Measurements from ENCODE around the gene CYREN.

The CYREN gene

GRCh38 chr7:135197343-135197742, 26.8 kb upstream of the CYREN start:
- H3K4me3 ChIP-seq (ENCODE audit: low read length) = no peak overlapping the region
- no peak for TF ChIP-seq CTCF (IDR thresholded peaks at IDR 0.05; ENCODE audit: insufficient read depth, low read depth, low read length, missing control alignments)
- DNase-seq (ENCODE audit: low read depth) = no peak

DNA sequence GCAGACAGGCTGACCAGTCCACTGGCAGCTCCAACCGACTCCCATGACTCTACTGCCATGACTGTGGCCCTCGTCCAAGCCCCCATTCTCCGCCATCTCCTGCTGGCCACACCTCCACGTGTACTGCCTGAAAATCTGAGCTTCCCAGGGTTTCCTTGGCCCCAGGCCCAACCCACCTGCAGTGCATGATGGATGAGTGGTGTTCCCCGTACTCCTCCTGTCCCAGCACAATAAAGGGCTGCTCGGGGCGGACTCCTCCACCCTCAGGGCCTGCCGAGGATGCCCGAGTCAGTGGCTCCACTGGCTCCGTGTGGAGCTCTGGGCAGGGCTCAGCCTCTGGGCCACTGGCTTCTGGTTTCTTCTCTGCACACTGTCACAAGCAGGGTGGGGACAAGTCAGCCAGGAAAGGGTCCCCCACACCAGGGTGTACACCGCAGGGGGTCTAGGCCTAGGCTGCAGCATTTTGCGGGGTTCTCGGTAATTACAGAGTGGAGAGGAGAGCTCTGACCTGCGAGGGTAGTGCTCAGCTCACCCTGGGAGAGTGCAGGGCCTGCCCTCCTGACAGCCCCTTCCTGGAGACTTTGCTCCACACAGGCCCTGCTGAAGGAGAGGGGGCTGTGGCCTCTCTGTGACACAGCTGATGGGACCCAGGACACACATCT, 25.6 kb upstream of the CYREN start:
- TF ChIP-seq CTCF (IDR thresholded peaks at IDR 0.05; ENCODE audit: insufficient read depth, low read depth, low read length, missing control alignments) = no peak
- no peak overlapping the region for H3K4me3 ChIP-seq (ENCODE audit: low read length)
- DNase-seq (ENCODE audit: low read depth) = no peak

GRCh38 chr7:135195156-135195555, 24.6 kb upstream of the CYREN start:
- DNase-seq (ENCODE audit: low read depth) = no peak
- no peak overlapping the region for H3K4me3 ChIP-seq (ENCODE audit: low read length)
- TF ChIP-seq CTCF (IDR thresholded peaks at IDR 0.05; ENCODE audit: insufficient read depth, low read depth, low read length, missing control alignments) = no peak

- peak; percentile 55 for DNase-seq (ENCODE audit: low read depth)
- H3K4me3 ChIP-seq (ENCODE audit: low read length) = no peak overlapping the region
- no peak for TF ChIP-seq CTCF (IDR thresholded peaks at IDR 0.05; ENCODE audit: insufficient read depth, low read depth, low read length, missing control alignments)
Observed at GRCh38 chr7:135194494-135195095, 24.1 kb upstream of the CYREN start.

- TF ChIP-seq CTCF (IDR thresholded peaks at IDR 0.05; ENCODE audit: insufficient read depth, low read depth, low read length, missing control alignments) = no peak
- no peak overlapping the region for H3K4me3 ChIP-seq (ENCODE audit: low read length)
- DNase-seq (ENCODE audit: low read depth) = peak; percentile 57
Observed at GRCh38 chr7:135193615-135194081, 23.1 kb upstream of the CYREN start.

DNA sequence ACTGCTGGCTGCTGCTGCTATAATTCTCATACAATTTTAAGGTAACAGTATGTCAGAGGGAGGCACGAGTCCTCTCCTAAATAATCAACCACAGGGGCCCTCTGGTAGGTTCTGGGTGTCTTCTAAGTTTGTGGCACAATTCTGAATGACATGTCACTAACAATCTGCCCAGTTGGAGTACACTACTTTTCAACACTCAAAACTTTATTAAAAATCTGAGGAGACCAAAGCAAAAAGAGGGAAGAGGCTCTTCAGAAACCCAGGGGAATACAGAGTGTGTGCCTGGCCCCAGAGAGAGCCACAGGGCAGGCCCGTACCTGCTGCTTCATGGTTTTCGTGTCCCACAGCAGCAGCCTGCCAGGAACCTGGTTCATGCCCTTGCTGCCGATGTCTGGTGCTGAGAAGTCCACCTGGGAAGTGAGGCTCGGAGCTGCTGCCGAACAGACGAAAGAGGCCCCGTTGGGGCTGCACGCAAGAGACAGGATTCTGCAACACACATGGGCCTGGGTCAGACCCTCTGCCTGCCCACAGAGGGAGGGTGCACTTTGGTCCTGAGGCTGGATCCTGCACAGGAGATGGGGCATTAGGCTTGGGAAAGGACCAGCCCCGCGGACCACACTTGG, 22.5 kb upstream of the CYREN start:
- no peak overlapping the region for H3K4me3 ChIP-seq (ENCODE audit: low read length)
- no peak for TF ChIP-seq CTCF (IDR thresholded peaks at IDR 0.05; ENCODE audit: insufficient read depth, low read depth, low read length, missing control alignments)
- DNase-seq (ENCODE audit: low read depth) = peak; percentile 74
